HFF-Myc (cell line): ENCODE measurements around the gene ARHGAP9.
"Not testable (repeated sequence)": the region's sequence is repeated elsewhere in the genome, so short reads cannot be mapped to it uniquely, and the experiment has no call there.

Source experiments
- DNase-seq: peaks from one replicate; pipeline ENCODE4 v3.0.0-alpha.2; 2011; ENCODE audit warnings: low read depth; ENCODE audit errors: extremely low read depth
- H3K4me3 ChIP-seq: replicated peaks from 2 replicates; pipeline ENCODE4 v1.5.1; 2011; ENCODE audit warnings: low read depth, mild to moderate bottlenecking, control low read depth, low read length
- CTCF ChIP-seq: IDR thresholded peaks from 2 replicates; pipeline ENCODE4 v1.5.1; 2012; ENCODE audit warnings: mild to moderate bottlenecking, low read depth, low read length, control low read depth; ENCODE audit errors: missing control alignments

Gene ARHGAP9

GRCh38 chr12:57516617-57517153 lies 37.0 kb upstream of the ARHGAP9 start:
- no peak for TF ChIP-seq CTCF
- no peak overlapping the region for H3K4me3 ChIP-seq
- no peak for DNase-seq

DNA sequence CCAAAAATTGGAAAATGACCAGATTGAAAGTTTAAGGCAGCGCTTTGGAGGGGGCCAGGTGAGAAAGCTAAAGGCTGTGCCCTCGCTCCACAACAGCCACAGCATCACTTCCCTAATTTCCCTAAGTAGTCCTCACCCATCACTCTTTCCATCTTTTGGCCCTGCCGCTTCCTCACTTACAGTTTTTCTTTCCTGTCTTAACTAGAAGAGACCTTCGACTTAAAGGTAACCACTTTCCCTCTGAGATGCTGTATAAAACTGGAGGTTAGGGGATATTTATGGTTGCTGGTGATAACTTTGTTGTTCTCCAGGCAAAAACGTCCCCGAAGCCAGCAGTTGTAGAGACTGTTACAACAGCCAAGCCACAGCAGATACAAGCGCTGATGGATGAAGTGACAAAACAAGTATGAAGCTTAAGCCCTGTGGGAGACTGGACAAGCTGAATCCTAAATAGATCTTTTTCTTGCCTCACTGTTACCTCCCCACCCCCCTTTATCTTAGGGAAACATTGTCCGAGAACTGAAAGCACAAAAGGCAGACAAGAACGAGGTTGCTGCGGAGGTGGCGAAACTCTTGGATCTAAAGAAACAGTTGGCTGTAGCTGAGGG lies 36.4 kb upstream of the ARHGAP9 start:
- no peak for TF ChIP-seq CTCF
- no peak overlapping the region for H3K4me3 ChIP-seq
- DNase-seq, result no peak

- no peak overlapping the region for H3K4me3 ChIP-seq
- no peak for DNase-seq
- no peak for TF ChIP-seq CTCF
Observed at GRCh38 chr12:57515408-57515933, 35.8 kb upstream of the ARHGAP9 start.

GRCh38 chr12:57514720-57515407 lies 35.2 kb upstream of the ARHGAP9 start:
- DNase-seq, result no peak
- no peak for TF ChIP-seq CTCF
- H3K4me3 ChIP-seq, result no peak overlapping the region

DNA sequence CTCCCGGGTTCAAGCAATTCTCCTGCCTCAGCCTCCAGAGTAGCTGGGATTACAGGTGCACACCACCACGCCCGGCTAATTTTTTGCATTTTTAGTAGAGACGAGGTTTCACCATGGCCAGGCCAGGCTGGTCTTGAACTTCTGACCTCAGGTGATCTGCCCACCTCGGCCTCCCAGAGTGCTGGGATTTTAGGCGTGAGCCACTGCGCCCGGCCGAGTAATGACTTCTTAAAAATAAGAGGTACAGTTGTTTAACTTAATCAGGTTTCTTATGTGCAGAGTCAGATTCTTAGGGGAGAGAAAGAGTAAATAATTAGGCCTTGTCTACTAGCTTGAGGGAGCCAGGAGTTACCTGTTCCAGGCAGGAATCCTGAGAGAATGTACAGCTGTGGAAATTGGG lies 34.6 kb upstream of the ARHGAP9 start:
- not testable (repeated sequence) for H3K4me3 ChIP-seq, DNase-seq

GRCh38 chr12:57513677-57514076 lies 34.0 kb upstream of the ARHGAP9 start:
- DNase-seq, H3K4me3 ChIP-seq: not testable (repeated sequence)

DNA sequence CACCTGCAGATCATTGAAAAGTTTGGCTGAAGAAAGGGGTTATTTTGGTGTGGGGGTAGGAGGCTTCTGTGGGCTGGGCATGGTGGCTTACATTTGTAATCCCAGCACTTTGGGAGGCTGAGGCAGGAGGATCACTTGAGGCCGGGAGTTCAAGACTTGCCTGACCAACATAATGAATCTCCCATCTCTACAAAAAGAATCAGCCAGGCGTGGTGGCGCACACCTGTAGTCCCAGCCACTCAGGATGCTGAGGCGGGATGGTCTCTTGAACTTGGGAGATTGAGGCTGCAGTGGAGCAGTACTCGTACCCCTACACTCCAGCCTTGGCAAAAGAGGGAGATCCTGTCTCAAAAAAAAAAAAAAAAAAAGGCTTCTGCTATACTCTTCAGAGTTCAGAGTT lies 33.6 kb upstream of the ARHGAP9 start:
- no peak for DNase-seq
- no peak for TF ChIP-seq CTCF

More for the DNA sequence above, 33.6 kb upstream of the ARHGAP9 start:
- H3K4me3 ChIP-seq, result no peak overlapping the region
